Erythroblast (primary cell): ENCODE data around the gene CACNA1D.

Experiments
- GATA1 ChIP-seq: IDR thresholded peaks from 2 replicates; pipeline ENCODE4 v1.6.1; 2011; ENCODE audit warnings: low read depth, mild to moderate bottlenecking, control low read depth, low read length, moderate library complexity
- POLR2A ChIP-seq: IDR thresholded peaks from 2 replicates; pipeline ENCODE4 v1.6.1; 2011; ENCODE audit warnings: mild to moderate bottlenecking, low read length

GRCh38 chr3:53859178-53859577 is 364.8 kb downstream of the CACNA1D start:
- no peak for TF ChIP-seq POLR2A
- TF ChIP-seq GATA1: no peak
